Panc1 (cell line): ENCODE results near the gene FBXO31. TPM values are rescaled to one million over a fixed set of nuclear protein-coding genes. Genes with fewer than 3 reads are reported as not detected.

ENCODE experiments used
- ATAC-seq: fragments of 200-7000 bp; cut with Tn5 transposase; 2 replicates; pipeline ENCODE4 v1.9.1; 2020; ENCODE audit warnings: mild to moderate bottlenecking, moderate library complexity
- BruUV-seq: library from RNA; stranded (reverse); fragments of 400-500 nt; replicated peaks from 2 replicates; lab custom pipeline; 2021; lab: Mats Ljungman, UMichigan
- CTCF ChIA-PET: fragments of 300-600 bp; sonication (Branson Sonifier 250); formaldehyde crosslinking; loops from one replicate; lab custom pipeline; 2022; ENCODE audit warnings: antibody characterized with exemption; lab: Charles Lee
- POLR2A ChIA-PET: fragments of 300-600 bp; sonication (Branson Sonifier 250); formaldehyde crosslinking; loops from one replicate; lab custom pipeline; 2022; ENCODE audit warnings: antibody characterized with exemption; lab: Charles Lee
- DNase-seq: peaks from one replicate; pipeline ENCODE4 v3.0.0-alpha.2; 2010; ENCODE audit warnings: low read depth, low spot score
- H3K27ac ChIP-seq: 2 replicates; pipeline ENCODE4 v1.5.1; 2011; ENCODE audit warnings: mild to moderate bottlenecking, low read length, inconsistent platforms
- H3K27me3 ChIP-seq: fragments of 200-500 bp; sonication (Bioruptor generic); 2 replicates; pipeline ENCODE4 v1.6.0; 2014; ENCODE audit warnings: low read length, inconsistent platforms; ENCODE audit not compliant: control insufficient read depth, insufficient read depth
- H3K36me3 ChIP-seq: fragments of 200-500 bp; sonication (Bioruptor generic); 2 replicates; pipeline ENCODE4 v1.5.1; 2014; ENCODE audit warnings: inconsistent platforms, mild to moderate bottlenecking, low read length, moderate library complexity; ENCODE audit not compliant: control insufficient read depth, insufficient read depth
- H3K4me1 ChIP-seq: 2 replicates; pipeline ENCODE4 v1.5.1; 2011; ENCODE audit warnings: inconsistent platforms, mild to moderate bottlenecking, low read length, moderate library complexity; ENCODE audit not compliant: control insufficient read depth, insufficient read depth
- H3K4me3 ChIP-seq, 2 experiments: 2 replicates each; pipeline ENCODE4 v1.5.1; 2011 to 2012; ENCODE audit warnings: low read depth in 2 of 2, low read length in 2 of 2, mild to moderate bottlenecking in 2 of 2, inconsistent platforms in 1 of 2, moderate library complexity in 1 of 2
- H3K9me3 ChIP-seq: fragments of 200-500 bp; sonication (Bioruptor generic); 2 replicates; pipeline ENCODE4 v1.5.1; 2014; ENCODE audit warnings: low read depth, mild to moderate bottlenecking, inconsistent platforms, low read length, moderate library complexity; ENCODE audit not compliant: control insufficient read depth, insufficient read depth
- CTCF ChIP-seq: fragments of 450-650 bp; IDR thresholded peaks from 2 replicates; pipeline ENCODE4 v1.5.1; 2017; ENCODE audit warnings: mild to moderate bottlenecking
- POLR2AphosphoS5 ChIP-seq: IDR thresholded peaks from 2 replicates; pipeline ENCODE4 v1.6.1; 2012; ENCODE audit warnings: mild to moderate bottlenecking, low read depth, low read length, moderate library complexity
- SIN3A ChIP-seq: IDR thresholded peaks from 2 replicates; pipeline ENCODE4 v1.6.1; 2012; ENCODE audit warnings: low read depth, mild to moderate bottlenecking, low read length, moderate library complexity, borderline replicate concordance; ENCODE audit not compliant: insufficient read depth
- TCF7L2 ChIP-seq: IDR thresholded peaks from 2 replicates; pipeline ENCODE4 v1.6.1; 2011; ENCODE audit warnings: mild to moderate bottlenecking, low read depth, low read length, inconsistent platforms
- in situ Hi-C: cut with HindIII; loops from 2 replicates; pipeline ENCODE4 v1.10.0; 2016; ENCODE audit warnings: low sequenced_read_pairs, low pct_unique_long_range_greater_than_20kb
- intact Hi-C: fragments of 100-400 bp; cut with micrococcal nuclease; formaldehyde crosslinking; loops from one replicate; pipeline ENCODE4 v1.10.0; 2022; ENCODE audit not compliant: unreplicated experiment
- total RNA-seq: library from RNA; stranded (reverse); gene quantifications from one replicate; pipeline ENCODE4 v1.2.1, GENCODE V29; 2021; ENCODE audit not compliant: unreplicated experiment
- TF ChIP-seq, protein P1 (sequence below), 2 experiments: IDR thresholded peaks; 2 replicates each; pipeline ENCODE4 v1.6.1; 2011 to 2012; ENCODE audit warnings: low read depth in 2 of 2, control low read depth in 1 of 2, low read length in 1 of 2, mild to moderate bottlenecking in 1 of 2, moderate library complexity in 1 of 2; ENCODE audit not compliant: insufficient read depth in 1 of 2

The FBXO31 gene
- total RNA-seq, 1 experiment from 2014 or later: 22.4 TPM

- intact Hi-C loops (no loop called here), in situ Hi-C loops (no loop called here)
- Histone ChIP-seq H3K4me3 (no peak overlapping the region), H3K9me3 (no peaks in the 10 kb centered on the region), H3K4me1 (no peaks in the 10 kb centered on the region), H3K27ac (no peak overlapping the region), H3K36me3 (no peaks in the 10 kb centered on the region), H3K27me3 (no peaks in the 10 kb centered on the region)
- BruUV-seq: no TSS peak
- TF ChIP-seq TCF7L2: no peak
- no peak for TF ChIP-seq SIN3A
- no peak for TF ChIP-seq CTCF
- no peak for TF ChIP-seq POLR2AphosphoS5
- POLR2A ChIA-PET: no interaction called here
- CTCF ChIA-PET: no interaction called here
- DNase-seq (no peak), ATAC-seq (no peak)
Observed at GRCh38 chr16:87330646-87331045, 52.9 kb downstream of the FBXO31 start.

DNA sequence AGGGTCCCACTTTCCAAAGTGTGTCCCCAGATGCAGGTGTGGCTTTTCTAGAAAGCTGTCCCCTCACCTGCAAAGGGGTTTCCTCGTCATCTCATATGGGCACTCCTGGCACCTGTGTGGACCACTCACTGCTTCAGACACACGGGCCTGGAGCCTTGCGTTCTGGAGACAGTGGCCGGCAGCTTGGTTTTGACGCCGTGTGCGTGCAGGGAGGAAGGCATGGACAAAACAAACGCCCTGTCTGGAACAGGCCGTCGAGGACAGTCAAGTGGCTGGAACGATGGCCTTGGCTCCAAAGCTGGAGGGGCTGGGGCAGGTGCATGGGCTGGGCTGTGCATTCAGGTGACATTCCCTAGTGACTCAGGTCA lies 53.3 kb downstream of the FBXO31 start:
- ChIA-PET POLR2A (no interaction called here), CTCF (no interaction called here)
- no peak for ATAC-seq
- Histone ChIP-seq H3K27me3 (no peaks in the 10 kb centered on the region), H3K9me3 (no peaks in the 10 kb centered on the region), H3K4me3 (no peak overlapping the region), H3K27ac (no peak overlapping the region), H3K4me1 (no peaks in the 10 kb centered on the region), H3K36me3 (no peaks in the 10 kb centered on the region)
- intact Hi-C loops (no loop called here), in situ Hi-C loops (no loop called here)
- no TSS peak for BruUV-seq
- TF ChIP-seq, protein P1, sequence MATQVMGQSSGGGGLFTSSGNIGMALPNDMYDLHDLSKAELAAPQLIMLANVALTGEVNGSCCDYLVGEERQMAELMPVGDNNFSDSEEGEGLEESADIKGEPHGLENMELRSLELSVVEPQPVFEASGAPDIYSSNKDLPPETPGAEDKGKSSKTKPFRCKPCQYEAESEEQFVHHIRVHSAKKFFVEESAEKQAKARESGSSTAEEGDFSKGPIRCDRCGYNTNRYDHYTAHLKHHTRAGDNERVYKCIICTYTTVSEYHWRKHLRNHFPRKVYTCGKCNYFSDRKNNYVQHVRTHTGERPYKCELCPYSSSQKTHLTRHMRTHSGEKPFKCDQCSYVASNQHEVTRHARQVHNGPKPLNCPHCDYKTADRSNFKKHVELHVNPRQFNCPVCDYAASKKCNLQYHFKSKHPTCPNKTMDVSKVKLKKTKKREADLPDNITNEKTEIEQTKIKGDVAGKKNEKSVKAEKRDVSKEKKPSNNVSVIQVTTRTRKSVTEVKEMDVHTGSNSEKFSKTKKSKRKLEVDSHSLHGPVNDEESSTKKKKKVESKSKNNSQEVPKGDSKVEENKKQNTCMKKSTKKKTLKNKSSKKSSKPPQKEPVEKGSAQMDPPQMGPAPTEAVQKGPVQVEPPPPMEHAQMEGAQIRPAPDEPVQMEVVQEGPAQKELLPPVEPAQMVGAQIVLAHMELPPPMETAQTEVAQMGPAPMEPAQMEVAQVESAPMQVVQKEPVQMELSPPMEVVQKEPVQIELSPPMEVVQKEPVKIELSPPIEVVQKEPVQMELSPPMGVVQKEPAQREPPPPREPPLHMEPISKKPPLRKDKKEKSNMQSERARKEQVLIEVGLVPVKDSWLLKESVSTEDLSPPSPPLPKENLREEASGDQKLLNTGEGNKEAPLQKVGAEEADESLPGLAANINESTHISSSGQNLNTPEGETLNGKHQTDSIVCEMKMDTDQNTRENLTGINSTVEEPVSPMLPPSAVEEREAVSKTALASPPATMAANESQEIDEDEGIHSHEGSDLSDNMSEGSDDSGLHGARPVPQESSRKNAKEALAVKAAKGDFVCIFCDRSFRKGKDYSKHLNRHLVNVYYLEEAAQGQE (IDR thresholded peaks at IDR 0.05; ENCODE audit: insufficient read depth in 1 of 2, low read depth in 2 of 2, low read length in 1 of 2): no peak
- no peak for TF ChIP-seq CTCF
- TF ChIP-seq POLR2AphosphoS5: no peak
- no peak for TF ChIP-seq SIN3A
- TF ChIP-seq TCF7L2: no peak
- no peak for DNase-seq
